GM18526 (cell line): ENCODE measurements around the gene COL23A1.

Experiments used
- POLR2A ChIP-seq: IDR thresholded peaks from 3 replicates; pipeline ENCODE4 v1.6.1; 2011; ENCODE audit not compliant: insufficient read length; ENCODE audit errors: extremely low read depth

The COL23A1 gene

GRCh38 chr5:178472138-178472537 is 118.1 kb downstream of the COL23A1 start:
- no peak for TF ChIP-seq POLR2A

GRCh38 chr5:178471711-178472110 is 118.5 kb downstream of the COL23A1 start:
- no peak for TF ChIP-seq POLR2A

GRCh38 chr5:178470760-178471025 is 119.5 kb downstream of the COL23A1 start:
- TF ChIP-seq POLR2A: no peak

- TF ChIP-seq POLR2A: no peak
These were observed 120.0 kb downstream of the COL23A1 start for GRCh38 chr5:178469975-178470759.

- no peak for TF ChIP-seq POLR2A
These were observed 120.9 kb downstream of the COL23A1 start for GRCh38 chr5:178469011-178469974.

- no peak for TF ChIP-seq POLR2A
These were observed 122.0 kb downstream of the COL23A1 start for GRCh38 chr5:178468196-178468685.

GRCh38 chr5:178467568-178468195 is 122.5 kb downstream of the COL23A1 start:
- no peak for TF ChIP-seq POLR2A

GRCh38 chr5:178467205-178467567 is 123.0 kb downstream of the COL23A1 start:
- no peak for TF ChIP-seq POLR2A

- no peak for TF ChIP-seq POLR2A
These were observed 123.9 kb downstream of the COL23A1 start for GRCh38 chr5:178466342-178466741.

- TF ChIP-seq POLR2A: no peak
These were observed 124.3 kb downstream of the COL23A1 start for GRCh38 chr5:178465861-178466288.

- TF ChIP-seq POLR2A: no peak
These were observed 124.8 kb downstream of the COL23A1 start for GRCh38 chr5:178465228-178465860.

- TF ChIP-seq POLR2A: no peak
These were observed 125.7 kb downstream of the COL23A1 start for GRCh38 chr5:178464431-178465048.

- no peak for TF ChIP-seq POLR2A
These were observed 126.7 kb downstream of the COL23A1 start for GRCh38 chr5:178463321-178464155.

GRCh38 chr5:178462816-178463215 is 127.4 kb downstream of the COL23A1 start:
- TF ChIP-seq POLR2A: no peak
